ENCODE results near the gene CAMSAP1. TPM values are rescaled to one million over a fixed set of nuclear protein-coding genes. Genes with fewer than 3 reads are reported as not detected.

The CAMSAP1 gene
- polyA plus RNA-seq, 3 donors = 0.71 to 9.0 (median 0.75) TPM

DNA sequence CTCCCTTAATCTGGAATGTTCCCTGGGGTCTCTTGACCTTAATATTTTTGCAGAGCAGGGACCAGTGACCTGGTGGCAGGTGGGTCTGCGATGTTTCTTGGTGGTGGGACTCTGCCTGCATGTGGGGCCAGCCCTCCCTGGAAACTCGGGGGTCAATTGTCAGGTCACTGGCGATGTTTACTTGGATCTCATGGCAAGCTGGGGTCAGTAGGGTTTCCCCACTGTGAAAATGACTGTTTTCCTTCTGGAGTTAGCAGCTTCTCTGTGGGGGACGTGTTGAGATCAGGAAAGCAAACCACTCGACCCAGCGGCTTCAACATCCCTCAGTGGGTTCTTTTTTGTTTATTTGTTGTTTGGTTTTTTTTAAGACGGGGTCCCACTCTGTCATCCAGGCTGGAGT lies 131.4 kb downstream of the CAMSAP1 start:
- no peak overlapping the region for H3K27ac ChIP-seq (ENCODE audit: low read depth in 1 of 2, low read length in 2 of 2)
- no peaks in the 10 kb centered on the region for H3K9me3 ChIP-seq (replicated peaks in 1 of 2; ENCODE audit: control insufficient read depth in 1 of 2, insufficient read depth in 1 of 2, low read length in 2 of 2)
- no peaks in the 10 kb centered on the region for H3K36me3 ChIP-seq (replicated peaks in 1 of 2; ENCODE audit: control insufficient read depth in 1 of 2, insufficient read depth in 2 of 2, low read length in 2 of 2)
- WGBS (ENCODE audit: insufficient coverage) = 90% methylated on average over 2 of the region's 7 CpGs
- no peaks in the 10 kb centered on the region for H3K27me3 ChIP-seq (ENCODE audit: control insufficient read depth in 2 of 2, insufficient read depth in 2 of 2, low read length in 2 of 2)
- no peaks in the 10 kb centered on the region for H3K4me1 ChIP-seq (ENCODE audit: control insufficient read depth in 1 of 2, insufficient read depth in 2 of 2, low read length in 2 of 2)
- Mint-ChIP-seq H3K36me3 (no peaks in the 10 kb centered on the region), H3K9me3 (no peaks in the 10 kb centered on the region), H3K4me3 (no peak overlapping the region), H3K27me3 (ENCODE audit: low read depth in 3 of 3) (peaks cover 0 to 3% (median 1%) of the 10 kb centered on the region in 3 donors), H3K4me1 (no peaks in the 10 kb centered on the region), H3K27ac (no peak overlapping the region)
- H4K20me1 ChIP-seq (ENCODE audit: insufficient read depth, low read length) = no peaks in the 10 kb centered on the region
- DNase-seq = no peak
- no peak overlapping the region for H3K9ac ChIP-seq (ENCODE audit: insufficient read depth, low read length, poor library complexity, severe bottlenecking)
- intact Hi-C loops (cut with micrococcal nuclease) = no loop called here
- no peak overlapping the region for H3K4me2 ChIP-seq (replicated peaks; ENCODE audit: extremely low read depth, low read length, poor library complexity, severe bottlenecking)
- TF ChIP-seq, protein P1, sequence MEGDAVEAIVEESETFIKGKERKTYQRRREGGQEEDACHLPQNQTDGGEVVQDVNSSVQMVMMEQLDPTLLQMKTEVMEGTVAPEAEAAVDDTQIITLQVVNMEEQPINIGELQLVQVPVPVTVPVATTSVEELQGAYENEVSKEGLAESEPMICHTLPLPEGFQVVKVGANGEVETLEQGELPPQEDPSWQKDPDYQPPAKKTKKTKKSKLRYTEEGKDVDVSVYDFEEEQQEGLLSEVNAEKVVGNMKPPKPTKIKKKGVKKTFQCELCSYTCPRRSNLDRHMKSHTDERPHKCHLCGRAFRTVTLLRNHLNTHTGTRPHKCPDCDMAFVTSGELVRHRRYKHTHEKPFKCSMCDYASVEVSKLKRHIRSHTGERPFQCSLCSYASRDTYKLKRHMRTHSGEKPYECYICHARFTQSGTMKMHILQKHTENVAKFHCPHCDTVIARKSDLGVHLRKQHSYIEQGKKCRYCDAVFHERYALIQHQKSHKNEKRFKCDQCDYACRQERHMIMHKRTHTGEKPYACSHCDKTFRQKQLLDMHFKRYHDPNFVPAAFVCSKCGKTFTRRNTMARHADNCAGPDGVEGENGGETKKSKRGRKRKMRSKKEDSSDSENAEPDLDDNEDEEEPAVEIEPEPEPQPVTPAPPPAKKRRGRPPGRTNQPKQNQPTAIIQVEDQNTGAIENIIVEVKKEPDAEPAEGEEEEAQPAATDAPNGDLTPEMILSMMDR (IDR thresholded peaks at IDR 0.05) = no peak
- H3K79me2 ChIP-seq (ENCODE audit: insufficient read depth, low read length) = no peaks in the 10 kb centered on the region
- no peak overlapping the region for H3K4me3 ChIP-seq (replicated peaks in 1 of 3; ENCODE audit: low read depth in 2 of 3, low read length in 3 of 3)
- H2AFZ ChIP-seq (ENCODE audit: insufficient read depth, low read depth, low read length, poor library complexity, severe bottlenecking) = no peak overlapping the region

DNA sequence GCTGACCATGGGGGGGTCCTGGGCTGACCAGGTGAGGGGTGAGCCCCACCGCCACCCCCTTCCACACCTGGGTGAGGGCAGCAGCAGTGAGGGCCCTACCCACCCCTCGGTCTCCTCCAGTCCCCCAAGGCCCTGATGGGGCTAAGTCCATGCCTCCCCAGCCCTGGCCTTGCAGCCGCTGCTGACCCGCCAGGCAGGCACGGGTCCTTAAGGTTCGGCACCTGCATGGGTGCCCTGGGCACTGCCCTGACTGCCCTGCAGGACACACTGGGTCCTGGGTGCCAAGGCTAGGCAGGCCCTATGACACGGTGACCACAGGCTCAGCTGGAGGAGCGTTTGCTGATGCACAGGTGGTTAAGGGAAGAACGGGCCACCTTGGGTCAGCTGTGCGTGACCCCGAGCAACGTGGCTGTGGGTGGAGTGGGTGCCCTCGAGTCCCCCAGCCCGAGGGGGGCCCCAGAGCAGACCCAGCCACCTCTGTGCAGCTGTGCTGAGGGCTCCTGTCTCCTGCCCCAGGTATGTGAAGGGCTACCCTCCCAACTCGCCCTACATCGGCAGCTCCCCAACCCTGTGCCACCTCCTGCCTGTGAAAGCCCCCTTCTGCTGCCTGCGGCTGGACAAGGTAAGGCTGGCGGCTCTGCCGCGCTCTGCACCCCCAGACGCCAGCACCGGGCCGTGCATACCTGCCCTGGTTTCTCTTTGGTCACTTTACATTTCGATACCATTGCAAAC lies 132.4 kb downstream of the CAMSAP1 start:
- no peak overlapping the region for H3K9ac ChIP-seq (ENCODE audit: insufficient read depth, low read length, poor library complexity, severe bottlenecking)
- no peak overlapping the region for H2AFZ ChIP-seq (ENCODE audit: insufficient read depth, low read depth, low read length, poor library complexity, severe bottlenecking)
- no peaks in the 10 kb centered on the region for H3K9me3 ChIP-seq (replicated peaks in 1 of 2; ENCODE audit: control insufficient read depth in 1 of 2, insufficient read depth in 1 of 2, low read length in 2 of 2)
- Mint-ChIP-seq H3K9me3 (no peaks in the 10 kb centered on the region), H3K36me3 (no peaks in the 10 kb centered on the region), H3K27ac (no peak overlapping the region), H3K27me3 (ENCODE audit: low read depth in 3 of 3) (peaks cover 0 to 1% (median 1%) of the 10 kb centered on the region in 3 donors), H3K4me1 (no peaks in the 10 kb centered on the region), H3K4me3 (no peak overlapping the region)
- H3K27me3 ChIP-seq (ENCODE audit: control insufficient read depth in 2 of 2, insufficient read depth in 2 of 2, low read length in 2 of 2) = no peaks in the 10 kb centered on the region
- DNase-seq = no peak
- H3K4me3 ChIP-seq (replicated peaks in 1 of 3; ENCODE audit: low read depth in 2 of 3, low read length in 3 of 3) = no peak overlapping the region
- H4K20me1 ChIP-seq (ENCODE audit: insufficient read depth, low read length) = no peaks in the 10 kb centered on the region
- H3K79me2 ChIP-seq (ENCODE audit: insufficient read depth, low read length) = no peaks in the 10 kb centered on the region
- H3K27ac ChIP-seq (ENCODE audit: low read depth in 1 of 2, low read length in 2 of 2) = no peak overlapping the region
- TF ChIP-seq, protein P1 (IDR thresholded peaks at IDR 0.05) = no peak
- H3K36me3 ChIP-seq (replicated peaks in 1 of 2; ENCODE audit: control insufficient read depth in 1 of 2, insufficient read depth in 2 of 2, low read length in 2 of 2) = no peaks in the 10 kb centered on the region
- intact Hi-C loops (cut with micrococcal nuclease) = no loop called here
- no peaks in the 10 kb centered on the region for H3K4me1 ChIP-seq (ENCODE audit: control insufficient read depth in 1 of 2, insufficient read depth in 2 of 2, low read length in 2 of 2)
- whole genome bisulfite sequencing (ENCODE audit: insufficient coverage) = 93% methylated on average over 18 of the region's 24 CpGs
- H3K4me2 ChIP-seq (replicated peaks; ENCODE audit: extremely low read depth, low read length, poor library complexity, severe bottlenecking) = no peak overlapping the region

Data from CD14-positive monocyte (primary cell).